Keratinocyte (primary cell): ENCODE measurements around the gene ISG15. TPM values are rescaled to one million over a fixed set of nuclear protein-coding genes. Genes with fewer than 3 reads are reported as not detected.

ENCODE experiments used
- DNase-seq: peaks from one replicate; pipeline ENCODE4 v3.0.0-alpha.2; 2011; ENCODE audit warnings: low read depth, missing footprints, low spot score
- FAIRE-seq: peaks from 2 replicates; lab custom pipeline; 2011; peaks lifted over from hg19 to GRCh38; lab: Jason Lieb, UNC
- H2AFZ ChIP-seq: 2 replicates; pipeline ENCODE4 v1.6.0; 2012; ENCODE audit warnings: low read length, control low read depth, inconsistent platforms; ENCODE audit not compliant: control insufficient read depth
- H3K27ac ChIP-seq: 2 replicates; pipeline ENCODE4 v1.5.1; 2011; ENCODE audit warnings: low read length; ENCODE audit not compliant: control insufficient read depth, insufficient read depth
- H3K27me3 ChIP-seq: 3 replicates; pipeline ENCODE4 v1.6.0; 2011; ENCODE audit warnings: low read length; ENCODE audit not compliant: control insufficient read depth, insufficient read depth; ENCODE audit errors: extremely low read depth
- H3K36me3 ChIP-seq, 2 experiments: 2 replicates in 1 of 2; 3 replicates in 1 of 2; pipeline ENCODE4 v1.5.1; 2011; ENCODE audit warnings: low read length in 2 of 2, mild to moderate bottlenecking in 1 of 2; ENCODE audit not compliant: control insufficient read depth in 2 of 2, insufficient read depth in 2 of 2; ENCODE audit errors: extremely low read depth in 1 of 2
- H3K4me1 ChIP-seq: 3 replicates; pipeline ENCODE4 v1.5.1; 2011; ENCODE audit warnings: low read length; ENCODE audit not compliant: control insufficient read depth, insufficient read depth; ENCODE audit errors: extremely low read depth
- H3K4me2 ChIP-seq: 3 replicates; pipeline ENCODE4 v1.6.0; 2011; ENCODE audit warnings: low read depth, low read length; ENCODE audit not compliant: control insufficient read depth, insufficient read depth; ENCODE audit errors: extremely low read depth
- H3K4me3 ChIP-seq, 3 experiments: fragments of 200-600 bp in 1 of 3; sonication (generic) in 1 of 3; 2 replicates in 2 of 3; 3 replicates in 1 of 3; pipeline ENCODE4 v1.5.1; 2011 to 2016; ENCODE audit warnings: low read length in 3 of 3, mild to moderate bottlenecking in 3 of 3, control low read depth in 2 of 3, inconsistent platforms in 1 of 3, low read depth in 1 of 3, mixed read lengths in 1 of 3, mixed run types in 1 of 3, moderate library complexity in 1 of 3; ENCODE audit not compliant: control insufficient read depth in 2 of 3, insufficient read depth in 2 of 3; ENCODE audit errors: extremely low read depth in 1 of 3
- H3K79me2 ChIP-seq: 2 replicates; pipeline ENCODE4 v1.6.0; 2012; ENCODE audit warnings: low read length; ENCODE audit not compliant: control insufficient read depth, insufficient read depth
- H3K9ac ChIP-seq: 3 replicates; pipeline ENCODE4 v1.6.0; 2011; ENCODE audit warnings: low read length; ENCODE audit not compliant: control insufficient read depth, insufficient read depth; ENCODE audit errors: extremely low read depth
- H3K9me1 ChIP-seq: 3 replicates; pipeline ENCODE4 v1.6.0; 2011; ENCODE audit warnings: low read length; ENCODE audit not compliant: control insufficient read depth, insufficient read depth; ENCODE audit errors: extremely low read depth
- H3K9me3 ChIP-seq: 2 replicates; pipeline ENCODE4 v1.5.1; 2012; ENCODE audit warnings: low read depth, low read length; ENCODE audit not compliant: control insufficient read depth
- H4K20me1 ChIP-seq: 3 replicates; pipeline ENCODE4 v1.6.0; 2011; ENCODE audit warnings: low read length; ENCODE audit not compliant: control insufficient read depth, insufficient read depth; ENCODE audit errors: extremely low read depth
- EZH2 ChIP-seq: IDR thresholded peaks from one replicate; pipeline ENCODE4 v1.6.1; 2012; ENCODE audit warnings: inconsistent platforms, mild to moderate bottlenecking, low read length, moderate library complexity
- dilution Hi-C: fragments of 300-500 bp; cut with MboI; formaldehyde crosslinking; loops from one replicate; pipeline ENCODE4 v1.7.0; 2020; ENCODE audit warnings: low sequenced_read_pairs; ENCODE audit not compliant: extremely low pct_ligation_motif_present
- polyA plus RNA-seq, 5 experiments: library from polyadenylated mRNA; depleted of rRNA in 3 of 5; stranded (reverse) in 3 of 5; stranded (forward) in 1 of 5; unstranded in 1 of 5; fragments of >200 nt; gene quantifications; 1 replicate in 1 of 5; 2 replicates in 3 of 5; 3 replicates in 1 of 5; pipeline versions ENCODE4 v1.2.1 to v1.2.3, GENCODE V29; 2011 to 2012; ENCODE audit warnings: missing spikeins in 2 of 5, low read depth in 1 of 5, low replicate concordance in 1 of 5
- small RNA-seq, 3 experiments: library from RNA; depleted of rRNA; stranded (forward); fragments of <200 nt; gene quantifications; one replicate each; pipeline ENCODE3, GENCODE V24; 2012; ENCODE audit warnings: low read depth in 3 of 3, low replicate concordance in 1 of 3; ENCODE audit not compliant: insufficient read length in 3 of 3
- TF ChIP-seq, protein P1 (sequence below), 3 experiments: IDR thresholded peaks in 1 of 3; conservative IDR thresholded peaks in 1 of 3; optimal IDR thresholded peaks in 1 of 3; 2 replicates in 2 of 3; 3 replicates in 1 of 3; pipeline versions ENCODE3 to v1.5.1; 2011; ENCODE audit warnings: low read length in 3 of 3, mild to moderate bottlenecking in 3 of 3, moderate library complexity in 2 of 3, control low read depth in 1 of 3, inconsistent platforms in 1 of 3; ENCODE audit not compliant: insufficient read depth in 2 of 3; ENCODE audit errors: extremely low read depth in 1 of 3

ISG15 gene
- polyA plus RNA-seq, 1 donor (not counting 4 experiments of a cell fraction or from before 2014, with no cell fraction given) = 246 TPM

DNA sequence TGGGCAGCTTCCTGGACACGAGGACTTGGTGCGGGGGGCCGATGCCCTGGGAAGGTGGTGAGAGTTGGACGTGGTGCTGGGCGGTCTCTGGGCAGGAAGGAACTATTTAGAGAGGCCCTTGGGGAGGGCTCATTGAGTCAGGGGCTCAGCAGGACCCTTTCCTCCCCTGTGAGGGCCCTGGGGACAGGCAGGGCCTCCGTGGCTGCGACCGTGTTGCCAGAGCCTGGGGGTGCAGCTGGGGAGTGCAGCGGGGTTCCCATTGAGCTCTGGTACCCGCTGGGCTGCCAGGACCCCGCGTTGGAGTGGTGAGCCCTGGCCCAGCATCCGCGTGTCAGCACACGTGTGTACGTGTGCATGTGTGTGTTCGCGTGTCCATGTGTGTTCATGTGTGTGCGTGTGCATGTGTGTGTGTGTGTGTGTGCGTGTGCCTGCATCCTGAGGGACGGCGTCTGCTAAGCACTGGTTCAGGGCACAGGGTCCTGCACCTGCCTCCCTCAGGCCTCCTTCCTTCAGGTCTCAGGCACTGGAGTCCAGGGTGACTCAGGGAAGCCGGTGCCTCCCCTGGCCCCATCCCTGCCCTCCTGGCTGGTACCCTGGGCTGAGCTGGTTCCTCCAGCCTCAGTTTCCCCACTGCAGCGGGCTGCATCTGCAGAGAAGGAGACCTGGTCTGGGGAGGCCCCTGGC, 50.1 kb downstream of the ISG15 start:
- Histone ChIP-seq H3K9me3 (no peaks in the 10 kb centered on the region), H3K27me3 (peaks cover 42% of the 10 kb centered on the region), H3K9ac (peak overlapping the region; percentile 50), H3K4me2 (peak overlapping the region; percentile 74), H2AFZ (no peak overlapping the region), H3K79me2 (no peaks in the 10 kb centered on the region), H3K9me1 (no peaks in the 10 kb centered on the region), H3K4me3 (peak overlapping the region in 1 of 3 experiments; percentile 48), H4K20me1 (no peaks in the 10 kb centered on the region), H3K27ac (no peak overlapping the region), H3K36me3 (no peaks in the 10 kb centered on the region), H3K4me1 (peaks cover 28% of the 10 kb centered on the region)
- FAIRE-seq = no peak
- TF ChIP-seq, protein P1, sequence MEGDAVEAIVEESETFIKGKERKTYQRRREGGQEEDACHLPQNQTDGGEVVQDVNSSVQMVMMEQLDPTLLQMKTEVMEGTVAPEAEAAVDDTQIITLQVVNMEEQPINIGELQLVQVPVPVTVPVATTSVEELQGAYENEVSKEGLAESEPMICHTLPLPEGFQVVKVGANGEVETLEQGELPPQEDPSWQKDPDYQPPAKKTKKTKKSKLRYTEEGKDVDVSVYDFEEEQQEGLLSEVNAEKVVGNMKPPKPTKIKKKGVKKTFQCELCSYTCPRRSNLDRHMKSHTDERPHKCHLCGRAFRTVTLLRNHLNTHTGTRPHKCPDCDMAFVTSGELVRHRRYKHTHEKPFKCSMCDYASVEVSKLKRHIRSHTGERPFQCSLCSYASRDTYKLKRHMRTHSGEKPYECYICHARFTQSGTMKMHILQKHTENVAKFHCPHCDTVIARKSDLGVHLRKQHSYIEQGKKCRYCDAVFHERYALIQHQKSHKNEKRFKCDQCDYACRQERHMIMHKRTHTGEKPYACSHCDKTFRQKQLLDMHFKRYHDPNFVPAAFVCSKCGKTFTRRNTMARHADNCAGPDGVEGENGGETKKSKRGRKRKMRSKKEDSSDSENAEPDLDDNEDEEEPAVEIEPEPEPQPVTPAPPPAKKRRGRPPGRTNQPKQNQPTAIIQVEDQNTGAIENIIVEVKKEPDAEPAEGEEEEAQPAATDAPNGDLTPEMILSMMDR (optimal IDR thresholded peaks at IDR 0.05 in 1 of 3, IDR thresholded peaks at IDR 0.05 in 1 of 3, conservative IDR thresholded peaks at IDR 0.05 in 1 of 3; ENCODE audit: extremely low read depth in 1 of 3, insufficient read depth in 2 of 3, low read length in 3 of 3) = no peak
- no peak for TF ChIP-seq EZH2
- DNase-seq = no peak
- dilution Hi-C loops = no loop called here

Small RNAs within 50 kb of the gene (small RNA-seq; reads per million reads assigned to genes)
- gene AL645608.3 = 0 reads per million in 3 experiments

Other genes with a start within 250 kb of the ISG15 start
- 0.03 TPM in 1 of 3 replicates, not detected in the others for gene SAMD11, start 89.6 kb upstream of the ISG15 start, polyA plus RNA-seq
- gene NOC2L, start 54.2 kb upstream of the ISG15 start, polyA plus RNA-seq = 51.0 to 74.0 TPM (median 51.8 TPM) in 3 replicates
- gene KLHL17, start 52.9 kb upstream of the ISG15 start, polyA plus RNA-seq = 6.5 to 17.8 TPM (median 8.5 TPM) in 3 replicates
- gene PLEKHN1, start 47.0 kb upstream of the ISG15 start, polyA plus RNA-seq = 2.5 to 4.9 TPM (median 3.8 TPM) in 3 replicates
- not detected in 3 replicates for gene PERM1, start 31.4 kb upstream of the ISG15 start, polyA plus RNA-seq
- gene HES4, start 13.4 kb upstream of the ISG15 start, polyA plus RNA-seq = 3.0 to 14.7 TPM (median 3.1 TPM) in 3 replicates
- 72.4 to 128 TPM (median 115 TPM) in 3 replicates for gene AGRN, start 6.6 kb downstream of the ISG15 start, polyA plus RNA-seq
- 0.22 to 0.45 TPM (median 0.32 TPM) in 3 replicates for gene RNF223, start 60.8 kb downstream of the ISG15 start, polyA plus RNA-seq
- gene C1orf159, start 102.6 kb downstream of the ISG15 start, polyA plus RNA-seq = 6.1 to 8.8 TPM (median 8.0 TPM) in 3 replicates
- not detected in 3 replicates for gene TTLL10, start 160.4 kb downstream of the ISG15 start, polyA plus RNA-seq
- gene TNFRSF18, start 193.1 kb downstream of the ISG15 start, polyA plus RNA-seq = 0.09 to 0.63 TPM (median 0.21 TPM) in 3 replicates
- gene TNFRSF4, start 200.7 kb downstream of the ISG15 start, polyA plus RNA-seq = 0.04 TPM in 1 of 3 replicates, not detected in the others
- 63.5 to 103 TPM (median 66.3 TPM) in 3 replicates for gene SDF4, start 218.5 kb downstream of the ISG15 start, polyA plus RNA-seq
- gene B3GALT6, start 218.7 kb downstream of the ISG15 start, polyA plus RNA-seq = 6.8 to 9.5 TPM (median 7.8 TPM) in 3 replicates
- 0.15 to 0.46 TPM (median 0.18 TPM) in 3 replicates for gene C1QTNF12, start 233.2 kb downstream of the ISG15 start, polyA plus RNA-seq